Measurements from ENCODE around the gene OMD.

The OMD gene, protein sequence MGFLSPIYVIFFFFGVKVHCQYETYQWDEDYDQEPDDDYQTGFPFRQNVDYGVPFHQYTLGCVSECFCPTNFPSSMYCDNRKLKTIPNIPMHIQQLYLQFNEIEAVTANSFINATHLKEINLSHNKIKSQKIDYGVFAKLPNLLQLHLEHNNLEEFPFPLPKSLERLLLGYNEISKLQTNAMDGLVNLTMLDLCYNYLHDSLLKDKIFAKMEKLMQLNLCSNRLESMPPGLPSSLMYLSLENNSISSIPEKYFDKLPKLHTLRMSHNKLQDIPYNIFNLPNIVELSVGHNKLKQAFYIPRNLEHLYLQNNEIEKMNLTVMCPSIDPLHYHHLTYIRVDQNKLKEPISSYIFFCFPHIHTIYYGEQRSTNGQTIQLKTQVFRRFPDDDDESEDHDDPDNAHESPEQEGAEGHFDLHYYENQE

DNA sequence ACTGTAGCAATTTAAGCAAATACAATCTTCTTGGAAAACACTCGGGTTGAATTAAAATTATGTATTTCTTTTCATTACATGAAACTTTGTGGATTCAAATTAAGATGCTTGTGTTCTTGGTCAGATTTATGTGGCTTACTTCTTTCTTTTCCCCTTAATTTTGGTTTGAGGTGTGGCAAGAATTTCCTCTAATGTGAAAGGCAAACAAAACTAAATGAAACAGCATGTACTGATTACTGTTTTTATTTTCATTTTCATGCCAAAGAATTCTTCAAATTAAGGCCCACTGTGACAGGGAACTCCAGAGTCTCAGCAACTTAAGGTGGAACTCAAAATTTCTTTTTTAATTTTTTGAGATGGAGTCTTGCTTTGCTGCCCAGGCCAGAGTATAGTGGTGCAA is at the start of gene OMD:
TSS of gene OMD (minus strand) at position 132 of the 400 bp plus-strand sequence. CDS start 6,913 bp downstream, outside the sequence.
- DNase-seq (ENCODE audit: low read depth in 2 of 2): peak; percentile 35 to 37
- H3K4me3 ChIP-seq (replicated peaks in 1 of 2; ENCODE audit: low read depth in 2 of 2, low read length in 2 of 2): no peak within 1 kb of the TSS
- TF ChIP-seq, protein P1, sequence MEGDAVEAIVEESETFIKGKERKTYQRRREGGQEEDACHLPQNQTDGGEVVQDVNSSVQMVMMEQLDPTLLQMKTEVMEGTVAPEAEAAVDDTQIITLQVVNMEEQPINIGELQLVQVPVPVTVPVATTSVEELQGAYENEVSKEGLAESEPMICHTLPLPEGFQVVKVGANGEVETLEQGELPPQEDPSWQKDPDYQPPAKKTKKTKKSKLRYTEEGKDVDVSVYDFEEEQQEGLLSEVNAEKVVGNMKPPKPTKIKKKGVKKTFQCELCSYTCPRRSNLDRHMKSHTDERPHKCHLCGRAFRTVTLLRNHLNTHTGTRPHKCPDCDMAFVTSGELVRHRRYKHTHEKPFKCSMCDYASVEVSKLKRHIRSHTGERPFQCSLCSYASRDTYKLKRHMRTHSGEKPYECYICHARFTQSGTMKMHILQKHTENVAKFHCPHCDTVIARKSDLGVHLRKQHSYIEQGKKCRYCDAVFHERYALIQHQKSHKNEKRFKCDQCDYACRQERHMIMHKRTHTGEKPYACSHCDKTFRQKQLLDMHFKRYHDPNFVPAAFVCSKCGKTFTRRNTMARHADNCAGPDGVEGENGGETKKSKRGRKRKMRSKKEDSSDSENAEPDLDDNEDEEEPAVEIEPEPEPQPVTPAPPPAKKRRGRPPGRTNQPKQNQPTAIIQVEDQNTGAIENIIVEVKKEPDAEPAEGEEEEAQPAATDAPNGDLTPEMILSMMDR (IDR thresholded peaks at IDR 0.05; ENCODE audit: low read depth, low read length): no peak

DNA sequence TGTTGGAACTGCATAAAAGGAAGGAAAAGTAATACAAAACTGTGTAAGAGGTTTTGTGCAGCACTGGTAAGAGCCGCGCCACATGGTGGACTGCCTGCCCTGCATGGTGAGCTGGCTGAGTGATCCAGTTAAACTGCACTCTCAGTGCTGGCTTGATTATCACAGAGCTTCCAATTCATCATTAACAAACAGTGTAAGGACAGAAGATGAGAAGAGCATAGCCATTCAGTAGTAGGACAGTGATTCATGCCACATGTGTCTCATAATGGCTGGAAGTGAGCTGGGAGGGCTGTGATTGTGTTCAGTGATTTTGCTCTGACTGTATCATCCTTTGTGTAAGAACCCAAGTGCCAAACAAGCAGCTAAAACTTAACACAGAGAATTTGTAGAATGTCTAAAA is 43.9 kb upstream of the OMD start:
- DNase-seq (ENCODE audit: low read depth in 2 of 2): peak in 1 of 2 donors; percentile 55
- TF ChIP-seq, protein P1 (IDR thresholded peaks at IDR 0.05; ENCODE audit: low read depth, low read length): no peak
- H3K4me3 ChIP-seq (replicated peaks in 1 of 2; ENCODE audit: low read depth in 2 of 2, low read length in 2 of 2): no peak overlapping the region

DNA sequence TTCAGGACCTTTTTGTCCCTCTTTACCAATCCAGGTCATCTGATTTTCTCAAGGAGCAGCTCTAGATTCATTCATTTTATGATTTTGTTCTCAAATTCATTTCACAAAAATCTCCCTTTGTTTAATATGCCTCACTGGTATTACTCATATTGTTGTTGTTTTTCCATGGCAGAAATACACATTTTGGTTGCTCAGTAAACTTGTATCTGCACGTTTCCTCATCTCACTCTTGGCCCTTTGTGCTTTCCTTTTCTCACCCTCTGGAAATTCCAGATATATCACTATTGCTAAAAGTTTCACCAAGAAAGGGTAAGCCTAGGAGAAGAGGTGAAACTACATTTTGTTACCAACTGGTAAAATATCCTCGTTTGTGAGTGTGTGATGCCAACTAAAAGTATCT is 43.2 kb upstream of the OMD start:
- H3K4me3 ChIP-seq (replicated peaks in 1 of 2; ENCODE audit: low read depth in 2 of 2, low read length in 2 of 2): no peak overlapping the region
- DNase-seq (ENCODE audit: low read depth in 2 of 2): peak in 1 of 2 donors; percentile 14
- TF ChIP-seq, protein P1 (IDR thresholded peaks at IDR 0.05; ENCODE audit: low read depth, low read length): no peak

DNA sequence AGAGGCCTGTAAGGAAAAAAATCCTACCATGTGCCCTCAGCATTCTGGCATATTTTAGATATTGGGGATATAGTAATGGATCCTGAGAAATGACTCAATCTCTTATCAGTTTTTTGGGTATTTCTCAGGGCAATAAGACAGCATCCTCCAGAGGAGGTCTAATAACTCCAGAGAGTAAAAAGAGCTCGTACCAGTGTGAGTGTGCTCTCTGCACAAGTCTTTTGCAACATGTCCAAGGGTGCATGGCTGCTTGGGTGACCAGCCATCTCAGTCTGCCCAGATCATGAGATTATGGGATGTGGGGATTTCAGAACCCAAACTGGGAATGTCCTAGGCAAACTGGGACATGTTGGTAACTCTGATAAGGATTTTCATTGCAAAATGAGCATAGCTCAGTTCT is 42.8 kb upstream of the OMD start:
- H3K4me3 ChIP-seq (replicated peaks in 1 of 2; ENCODE audit: low read depth in 2 of 2, low read length in 2 of 2): no peak overlapping the region
- no peak for DNase-seq (ENCODE audit: low read depth in 2 of 2)
- TF ChIP-seq, protein P1 (IDR thresholded peaks at IDR 0.05; ENCODE audit: low read depth, low read length): no peak

DNA sequence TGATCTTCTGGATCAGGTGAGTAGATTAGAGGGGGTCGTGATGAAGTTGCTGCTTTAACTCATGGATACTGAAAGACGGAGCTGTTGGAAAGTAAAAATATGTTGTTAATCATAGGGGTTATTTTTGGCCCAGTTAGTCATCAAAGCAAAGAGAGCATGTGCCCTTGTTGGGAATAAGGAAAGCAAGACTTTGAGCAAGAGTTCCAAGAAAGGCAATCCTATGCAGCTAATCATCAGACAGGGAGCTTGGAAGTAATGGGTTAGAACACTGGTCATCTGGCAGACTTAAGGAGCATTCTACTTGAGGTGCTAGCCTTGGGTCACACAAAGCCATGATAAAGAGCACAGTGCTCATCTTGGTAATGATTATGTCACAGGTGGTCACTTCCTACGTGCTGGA is 39.7 kb upstream of the OMD start:
- TF ChIP-seq, protein P1 (IDR thresholded peaks at IDR 0.05; ENCODE audit: low read depth, low read length): no peak
- H3K4me3 ChIP-seq (replicated peaks in 1 of 2; ENCODE audit: low read depth in 2 of 2, low read length in 2 of 2): no peak overlapping the region
- peak; percentile 82 to 93 for DNase-seq (ENCODE audit: low read depth in 2 of 2)

DNA sequence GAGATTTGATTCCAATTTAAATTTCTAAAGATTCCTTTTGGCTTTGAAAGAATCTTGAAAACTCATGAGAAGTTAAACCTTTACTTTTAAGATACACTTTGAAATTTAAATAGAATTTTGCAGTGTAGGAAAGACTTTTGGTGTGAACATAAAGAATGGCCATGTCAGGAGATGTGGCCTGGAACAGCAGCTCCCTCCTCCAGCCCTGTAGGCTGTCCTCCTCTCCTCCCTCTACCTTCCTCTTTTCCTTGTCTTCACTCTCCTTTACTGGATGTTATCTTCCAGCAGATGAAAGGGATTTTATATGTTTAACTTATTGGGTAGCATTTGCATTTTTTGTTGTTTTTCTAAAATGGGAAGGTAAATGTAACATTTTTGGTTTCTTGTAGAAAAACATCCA is 39.1 kb upstream of the OMD start:
- DNase-seq (ENCODE audit: low read depth in 2 of 2): no peak
- TF ChIP-seq, protein P1 (IDR thresholded peaks at IDR 0.05; ENCODE audit: low read depth, low read length): no peak
- no peak overlapping the region for H3K4me3 ChIP-seq (replicated peaks in 1 of 2; ENCODE audit: low read depth in 2 of 2, low read length in 2 of 2)
